H1 (cell line): ENCODE measurements around the gene GPD1L. TPM values are rescaled to one million over a fixed set of nuclear protein-coding genes. Genes with fewer than 3 reads are reported as not detected.

Experiments
- CHD7 ChIP-seq: fragments of 300-600 bp; sonication (generic); IDR thresholded peaks from 2 replicates; pipeline ENCODE4 v1.7.1; 2012; ENCODE audit warnings: low read length, moderate library complexity, mild to moderate bottlenecking, inconsistent platforms; ENCODE audit not compliant: insufficient replicate concordance
- TAF7 ChIP-seq: optimal IDR thresholded peaks from 2 replicates; pipeline ENCODE3; 2011; ENCODE audit warnings: low read depth, mild to moderate bottlenecking, inconsistent platforms, low read length, moderate library complexity, borderline replicate concordance
- polyA plus RNA-seq, 7 experiments: library from polyadenylated mRNA; depleted of rRNA in 3 of 7; stranded (reverse) in 5 of 7; unstranded in 2 of 7; fragments of >200 nt in 5 of 7; fragments of 200-250 nt in 2 of 7; gene quantifications; 1 replicate in 5 of 7; 2 replicates in 1 of 7; 4 replicates in 1 of 7; pipeline versions ENCODE4 v1.2.1 to v1.2.3, GENCODE V29; 2011 to 2013; ENCODE audit warnings: missing spikeins in 2 of 7, mixed read lengths in 2 of 7
- total RNA-seq: library from RNA; stranded (reverse); fragmentation: NEBNext Ultra II Directional; extraction: Animal tissue kit (Norgen Biotek cat#: 25700); gene quantifications from 2 replicates; pipeline ENCODE4 v1.2.1, GENCODE V29; 2021

The GPD1L gene
- total and polyA plus RNA-seq, 2 of the 8 experiments (the other 6 are each of a cell fraction or from before 2014, with no cell fraction given), result 2.4 to 8.4 TPM

GRCh38 chr3:32216172-32216783, 109.9 kb downstream of the GPD1L start (continued):
- TF ChIP-seq CHD7 (no peak), TAF7 (no peak)
